ENCODE results near the gene ADCYAP1R1.
"Not testable (repeated sequence)": the region's sequence is repeated elsewhere in the genome, so short reads cannot be mapped to it uniquely, and the experiment has no call there.

Gene ADCYAP1R1

DNA sequence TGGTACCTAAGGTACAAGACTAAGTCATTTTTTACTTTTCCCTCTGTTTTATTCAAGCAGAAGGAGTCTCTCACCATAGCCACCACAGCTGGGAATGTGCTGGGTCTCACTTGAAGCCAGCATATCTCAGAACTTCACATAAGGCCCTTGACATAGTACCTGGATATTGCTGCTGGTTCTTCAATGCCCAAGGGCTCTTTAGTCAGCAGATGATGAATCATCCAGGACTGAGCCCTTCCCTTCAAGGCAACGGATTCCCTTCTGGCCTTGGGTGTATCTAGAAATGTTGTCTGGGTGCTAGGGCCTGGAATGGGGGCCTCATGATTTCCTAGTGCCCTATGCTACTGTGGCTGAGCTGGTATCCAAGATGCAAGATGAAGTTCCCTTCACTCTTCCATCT, 93.9 kb downstream of the ADCYAP1R1 start:
- no peak for DNase-seq

DNA sequence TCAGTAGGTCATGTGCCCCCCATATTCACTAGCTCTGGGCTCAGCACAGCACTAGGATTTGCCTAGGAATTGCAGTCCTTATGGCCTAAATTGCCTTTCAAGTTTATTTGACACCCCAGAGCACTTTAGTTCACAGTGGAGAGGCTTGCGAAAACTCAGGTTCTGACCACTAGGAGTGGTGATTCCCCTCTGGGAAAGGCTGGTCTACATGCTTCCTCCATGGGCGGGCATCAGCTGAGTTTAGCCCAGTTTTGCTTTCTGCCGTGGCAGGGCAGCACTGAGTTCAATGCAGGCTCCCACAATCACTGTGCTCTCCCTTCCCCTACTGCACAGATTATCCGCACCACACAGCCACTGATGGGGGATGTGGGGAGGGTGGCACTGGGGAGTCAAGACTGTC, 94.4 kb downstream of the ADCYAP1R1 start:
- no peak for DNase-seq

DNA sequence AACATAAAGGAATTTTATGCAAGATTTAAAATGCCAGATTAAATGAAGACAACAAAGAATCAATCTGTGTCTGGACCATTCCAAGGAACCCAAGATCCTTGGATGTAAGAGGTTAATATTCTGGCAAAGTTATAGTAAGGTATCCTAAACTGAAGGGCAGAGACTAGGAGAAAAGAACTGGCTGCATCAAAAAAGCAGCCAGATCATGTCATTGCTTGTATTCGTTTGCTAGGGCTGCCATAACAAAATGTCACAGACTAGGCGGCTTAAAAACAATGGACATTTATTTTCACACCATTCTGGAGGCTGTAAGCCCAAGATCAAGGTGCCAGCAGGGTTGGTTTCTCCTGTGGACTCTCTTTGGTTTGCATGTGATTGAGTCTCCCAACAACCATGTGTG, 99.7 kb downstream of the ADCYAP1R1 start:
- DNase-seq, result no peak

DNA sequence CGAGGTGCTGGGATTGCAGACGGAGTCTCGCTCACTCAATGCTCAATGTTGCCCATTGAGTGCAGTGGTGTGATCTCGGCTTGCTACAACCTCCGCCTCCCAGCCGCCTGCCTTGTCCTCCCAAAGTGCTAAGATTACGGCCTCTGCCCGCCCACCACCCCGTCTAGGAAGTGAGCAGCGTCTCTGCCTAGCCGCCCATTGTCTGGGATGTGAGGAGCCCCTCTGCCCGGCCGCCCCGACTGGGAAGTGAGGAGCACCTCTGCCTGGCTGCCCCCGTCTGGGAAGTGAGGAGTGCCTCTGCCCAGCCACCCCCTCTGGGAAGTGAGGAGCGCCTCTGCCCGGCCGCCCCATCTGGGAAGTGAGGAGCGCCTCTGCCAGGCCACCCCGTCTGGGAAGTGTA, 101.2 kb downstream of the ADCYAP1R1 start:
- not testable (repeated sequence) for DNase-seq

DNA sequence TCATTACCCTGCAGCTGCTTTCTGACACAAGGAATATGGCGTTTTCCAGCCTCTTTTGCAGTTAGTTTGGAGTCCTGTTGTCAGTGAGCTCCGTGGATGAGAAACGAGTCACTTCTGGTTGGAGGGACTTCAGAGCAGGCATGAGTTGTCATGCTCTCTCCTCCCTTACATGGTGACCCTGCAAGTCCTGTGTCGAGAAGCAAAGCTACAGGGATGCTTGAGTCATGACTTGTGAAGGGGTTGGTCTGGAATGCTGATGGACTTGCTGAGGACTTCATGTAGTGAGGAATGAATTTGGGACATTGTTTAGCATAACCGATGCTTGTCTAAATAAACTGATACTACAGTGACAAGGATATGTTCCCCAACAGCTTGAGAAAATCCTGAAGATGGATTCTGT, 108.8 kb downstream of the ADCYAP1R1 start:
- DNase-seq, result no peak
